Measurements from ENCODE around the gene SSH2. TPM values are rescaled to one million over a fixed set of nuclear protein-coding genes. Genes with fewer than 3 reads are reported as not detected.
"Not testable (repeated sequence)": the region's sequence is repeated elsewhere in the genome, so short reads cannot be mapped to it uniquely, and the experiment has no call there.

SSH2 gene
- polyA plus RNA-seq, 10 donors: 15.4 to 27.2 (median 22.3) TPM

GRCh38 chr17:29881256-29881655 lies 48.8 kb downstream of the SSH2 start:
- DNase-seq: no peak

DNA sequence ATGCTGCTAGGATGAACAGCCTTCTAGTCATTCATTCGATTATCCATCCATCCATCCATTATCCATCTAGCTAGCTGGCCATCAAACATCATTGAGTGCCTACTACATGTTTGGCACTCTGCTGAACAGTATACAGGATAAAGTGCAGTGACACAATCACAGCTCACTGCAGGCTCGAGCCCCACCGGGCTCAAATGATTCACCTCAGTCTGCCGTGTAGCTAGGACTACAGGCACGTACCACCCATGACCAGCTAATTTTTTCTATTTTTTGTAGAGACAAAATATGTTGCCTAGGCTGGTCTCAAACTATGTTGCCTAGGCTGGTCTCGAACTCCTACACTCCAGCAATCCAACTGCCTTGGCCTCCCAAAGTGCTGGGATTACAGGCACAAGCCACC lies 50.0 kb downstream of the SSH2 start:
- DNase-seq: no peak

GRCh38 chr17:29874931-29875596 lies 55.0 kb downstream of the SSH2 start:
- DNase-seq: no peak

GRCh38 chr17:29874358-29874757 lies 55.7 kb downstream of the SSH2 start:
- not testable (repeated sequence) for DNase-seq

DNA sequence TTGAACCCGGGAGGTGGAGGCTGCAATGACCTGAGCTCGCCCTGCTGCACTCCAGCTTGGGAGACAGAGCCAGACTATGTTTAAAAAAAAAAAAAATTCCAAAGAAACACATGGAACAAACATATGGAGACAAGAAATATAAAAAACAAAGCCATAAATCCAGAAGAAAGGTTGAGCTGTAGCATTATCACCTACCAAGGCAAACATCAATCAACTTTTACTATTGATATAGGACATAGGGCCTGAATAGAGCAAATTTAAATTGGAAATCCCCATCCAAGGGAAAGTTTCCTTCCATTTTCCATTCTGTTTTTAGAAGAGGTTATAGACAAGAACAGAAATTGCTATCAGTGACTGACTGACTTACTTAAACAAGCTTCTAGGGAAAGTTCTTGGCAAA lies 56.6 kb downstream of the SSH2 start:
- no peak for DNase-seq

GRCh38 chr17:29870836-29871465 lies 59.1 kb downstream of the SSH2 start:
- peak; percentile 49 to 75 (median 55) for DNase-seq

DNA sequence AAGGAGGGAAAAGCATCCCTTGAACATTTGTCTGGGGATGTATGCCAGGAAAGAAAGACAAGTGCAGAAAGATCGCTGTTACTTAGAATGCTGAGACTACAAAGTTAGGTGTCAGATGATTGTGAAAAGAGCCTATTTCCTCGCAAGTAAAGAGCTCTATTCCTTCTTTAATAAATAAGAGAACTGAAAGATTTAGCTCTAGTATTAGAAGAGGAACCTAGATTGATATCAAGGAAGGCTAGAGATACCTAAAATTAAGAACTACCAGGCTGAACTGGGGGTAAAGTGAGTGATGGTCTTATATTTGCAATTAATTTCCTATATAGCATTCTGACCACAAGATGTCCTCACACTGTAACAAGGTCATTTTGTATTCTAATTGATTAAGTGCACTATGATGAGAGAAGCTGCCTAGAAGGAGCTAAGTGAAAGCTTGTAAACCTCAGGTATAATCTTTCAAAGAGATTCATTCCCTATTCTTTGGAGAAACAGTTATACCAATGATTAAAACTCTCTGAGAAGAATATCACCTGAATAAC lies 62.3 kb downstream of the SSH2 start:
- peak in 2 of 3 donors; percentile 17 to 50 for DNase-seq

DNA sequence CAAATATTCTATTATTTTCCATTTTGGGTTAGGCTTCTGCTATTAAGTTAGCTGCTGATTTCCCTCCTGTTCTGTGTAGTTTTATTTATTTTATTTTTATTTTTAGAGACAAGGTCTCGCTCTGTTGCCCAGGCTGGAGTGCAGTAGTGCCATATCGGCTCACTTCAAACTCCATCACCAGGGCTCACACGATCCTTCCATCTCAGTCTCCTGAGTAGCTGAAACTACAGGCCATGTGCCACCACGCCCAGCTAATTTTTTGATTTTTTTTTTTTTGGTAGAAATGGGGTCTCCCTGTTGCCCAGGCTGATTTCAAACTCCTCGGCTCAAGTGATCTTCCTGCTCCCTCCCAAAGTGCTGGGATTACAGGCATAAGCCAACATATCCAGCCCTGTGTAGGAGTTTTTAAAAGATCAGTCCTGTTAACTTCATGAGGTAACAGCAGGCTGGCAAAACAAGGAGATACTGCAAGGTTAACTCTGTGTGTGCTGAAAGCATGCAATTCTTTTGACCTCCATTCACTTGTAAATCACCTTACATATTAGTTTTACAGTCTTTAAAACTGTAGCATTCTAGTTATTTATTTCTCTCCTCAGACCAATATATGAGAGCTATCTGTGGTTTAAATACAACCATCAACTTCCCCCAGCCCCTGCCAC lies 63.2 kb downstream of the SSH2 start:
- no peak for DNase-seq

- DNase-seq: no peak
Observed at GRCh38 chr17:29864615-29865014, 65.4 kb downstream of the SSH2 start.

DNA sequence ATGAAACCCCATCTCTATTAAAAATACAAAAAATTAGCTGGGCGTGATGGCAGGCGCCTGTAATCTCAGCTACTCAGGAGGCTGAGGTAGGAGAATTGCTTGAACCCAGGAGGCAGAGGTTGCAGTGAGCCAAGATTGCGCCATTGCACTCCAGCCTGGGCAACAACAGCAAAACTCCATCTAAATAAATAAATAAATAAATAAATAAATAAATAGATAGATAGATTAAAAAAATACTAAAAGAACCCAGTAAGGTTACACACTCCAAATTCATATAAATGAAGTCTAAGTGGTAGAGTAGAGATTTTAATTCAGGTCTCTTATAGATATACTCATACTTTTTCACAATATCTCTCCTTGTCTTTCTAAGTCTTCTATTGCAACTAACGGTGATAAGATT lies 65.9 kb downstream of the SSH2 start:
- DNase-seq: not testable (repeated sequence)

DNA sequence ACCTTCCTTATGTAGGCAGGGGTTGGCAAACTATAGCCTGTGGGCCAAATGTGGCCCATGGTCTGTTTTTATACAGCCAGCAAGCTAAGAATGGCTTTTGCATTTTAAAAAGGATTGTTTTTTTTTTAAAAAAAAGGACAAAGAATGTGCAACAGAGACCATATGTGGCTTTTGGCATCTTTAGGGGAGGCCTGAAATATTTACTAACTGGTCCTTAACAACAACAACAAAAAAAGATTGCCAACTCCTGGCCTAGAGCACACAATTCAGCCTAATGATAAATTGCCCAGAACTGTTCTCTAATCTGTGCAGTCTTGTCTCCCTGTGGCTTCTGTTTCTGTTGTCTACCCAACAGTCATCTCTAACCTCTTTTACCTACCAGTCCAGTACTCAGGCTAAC lies 67.1 kb downstream of the SSH2 start:
- DNase-seq: no peak

DNA sequence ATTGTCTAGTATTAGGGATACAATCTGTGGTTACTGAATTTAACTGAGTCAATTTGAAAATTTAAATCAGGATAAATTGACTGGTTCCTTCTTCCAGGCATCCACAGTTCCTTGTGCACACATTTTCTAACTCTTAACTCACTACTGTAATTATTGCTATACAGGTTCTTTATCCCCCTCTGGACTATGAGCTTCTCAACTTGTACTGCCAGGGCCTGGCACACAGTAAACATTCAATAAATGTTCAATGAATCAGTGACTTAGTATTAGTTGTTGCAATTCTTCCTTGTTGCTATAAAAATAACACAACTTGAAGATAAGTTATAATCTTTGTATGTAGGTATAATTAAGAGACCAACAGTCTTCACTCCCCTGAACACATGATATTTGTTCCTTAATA lies 67.9 kb downstream of the SSH2 start:
- DNase-seq: no peak

DNA sequence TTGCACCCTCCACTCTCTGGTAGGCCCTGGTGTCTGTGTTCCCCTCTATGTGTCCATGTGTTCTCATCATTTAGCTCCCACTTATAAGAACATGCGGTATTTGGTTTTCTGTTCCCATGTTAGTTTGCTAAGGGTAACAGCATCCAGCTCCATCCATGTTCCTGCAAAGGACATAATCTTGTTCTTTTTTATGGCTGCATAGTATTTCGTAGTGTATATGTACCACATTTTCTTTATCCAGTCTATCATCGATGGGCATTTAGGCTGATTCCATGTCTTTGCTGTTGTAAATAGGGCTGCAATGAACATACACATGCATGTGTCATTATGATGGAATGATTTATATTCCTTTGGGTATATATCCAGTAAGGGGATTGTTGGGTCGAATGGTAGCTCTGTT lies 70.6 kb downstream of the SSH2 start:
- DNase-seq: not testable (repeated sequence)

DNA sequence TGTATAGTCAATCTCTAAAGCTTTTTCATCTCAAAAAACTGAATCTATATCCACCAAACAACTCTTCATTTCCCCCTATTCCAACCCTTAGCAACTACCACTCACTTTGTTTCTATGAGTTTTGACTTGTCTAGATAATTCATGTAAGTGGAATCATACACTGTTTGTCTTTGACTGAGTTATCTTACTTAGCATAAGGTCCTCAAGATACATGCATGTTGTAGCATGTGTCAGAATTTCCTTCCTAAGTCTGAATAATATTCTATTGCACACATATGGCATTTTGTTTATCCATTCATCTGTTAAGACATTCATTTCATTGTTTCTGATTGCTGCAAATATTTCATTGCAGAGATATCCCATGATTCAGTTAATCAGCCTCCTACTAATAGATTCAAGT lies 72.2 kb downstream of the SSH2 start:
- DNase-seq: no peak

DNA sequence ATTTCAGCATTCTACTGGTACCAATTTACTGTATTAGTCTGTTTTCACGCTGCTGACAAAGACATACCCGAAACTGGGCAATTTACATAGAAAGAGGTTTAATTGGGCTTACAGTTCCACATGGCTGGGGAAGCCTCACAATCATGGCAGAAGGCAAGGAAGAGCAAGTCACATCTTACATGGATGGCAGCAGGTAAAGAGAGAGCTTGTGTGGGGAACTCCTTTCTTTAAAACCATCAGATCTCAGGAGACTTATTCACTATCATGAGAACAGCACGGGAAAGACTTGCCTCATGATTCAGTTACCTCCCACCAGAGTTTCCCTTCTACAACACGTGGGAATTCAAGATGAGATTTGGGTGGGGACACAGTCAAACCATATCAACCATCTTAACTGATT lies 72.9 kb downstream of the SSH2 start:
- DNase-seq: not testable (repeated sequence)

- DNase-seq: peak in 2 of 3 donors; percentile 40 to 63
Observed at GRCh38 chr17:29855686-29856085, 74.3 kb downstream of the SSH2 start.

GRCh38 chr17:29848737-29849136 lies 81.3 kb downstream of the SSH2 start:
- no peak for DNase-seq

- no peak for DNase-seq
Observed at GRCh38 chr17:29847527-29848400, 82.3 kb downstream of the SSH2 start.

DNA sequence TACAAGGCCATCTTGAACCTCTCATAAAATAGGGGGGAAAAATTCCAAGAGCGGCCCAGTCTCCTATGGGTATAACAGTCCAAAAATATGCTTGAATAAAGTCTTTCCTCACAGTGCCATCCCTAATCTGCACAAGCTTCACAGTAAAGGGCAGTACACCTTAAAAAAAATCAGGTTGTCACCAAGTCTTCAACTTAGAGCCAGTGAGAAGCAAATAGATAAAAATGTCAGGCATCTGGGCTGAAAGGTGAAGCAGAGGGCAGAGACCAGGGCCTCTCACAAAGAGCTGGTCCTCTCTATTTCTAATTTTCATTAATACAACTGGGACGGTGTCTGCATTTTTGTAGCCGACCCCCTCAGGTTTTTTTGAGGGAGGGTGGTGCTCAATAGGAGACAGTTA lies 82.9 kb downstream of the SSH2 start:
- no peak for DNase-seq

DNA sequence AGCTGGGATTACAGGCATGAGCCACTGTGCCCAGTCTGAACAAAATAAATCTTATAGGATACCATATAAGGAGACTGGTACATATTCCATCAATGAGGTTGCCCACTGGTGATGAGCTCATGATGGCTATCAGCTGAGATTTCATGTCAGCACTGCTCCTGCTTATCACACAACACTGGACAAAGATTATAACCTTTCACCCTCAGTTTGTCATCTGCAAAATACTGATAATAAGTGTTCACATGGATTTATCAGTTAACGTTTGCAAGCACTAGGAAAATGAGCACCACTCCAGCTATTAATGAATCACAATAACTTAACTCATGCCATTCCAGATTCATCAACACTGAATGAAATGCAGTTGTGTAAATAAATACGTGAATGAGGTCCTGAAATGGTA lies 83.7 kb downstream of the SSH2 start:
- no peak for DNase-seq

GRCh38 chr17:29844339-29845048 lies 85.5 kb downstream of the SSH2 start:
- DNase-seq: peak; percentile 54 to 93 (median 85)
